Glutamatergic neuron (in vitro differentiated cells): ENCODE results near the gene HNRNPK. TPM values are rescaled to one million over a fixed set of nuclear protein-coding genes. Genes with fewer than 3 reads are reported as not detected.

Experiments
- DNase-seq: peaks from one replicate; pipeline ENCODE4 v3.0.0; 2022
- H3K27ac Mint-ChIP-seq: one replicate; pipeline ENCODE4 v1.8.0; 2020; ENCODE audit warnings: mild to moderate bottlenecking, mixed read lengths, inconsistent platforms; ENCODE audit not compliant: unreplicated experiment
- H3K27me3 Mint-ChIP-seq: one replicate; pipeline ENCODE4 v1.8.0; 2020; ENCODE audit warnings: mild to moderate bottlenecking, moderate library complexity, mixed read lengths, inconsistent platforms; ENCODE audit not compliant: unreplicated experiment
- H3K36me3 Mint-ChIP-seq: one replicate; pipeline ENCODE4 v1.8.0; 2020; ENCODE audit warnings: mild to moderate bottlenecking, mixed read lengths, inconsistent platforms; ENCODE audit not compliant: unreplicated experiment
- H3K4me1 Mint-ChIP-seq: one replicate; pipeline ENCODE4 v1.8.0; 2020; ENCODE audit warnings: mild to moderate bottlenecking, low read depth, mixed read lengths, inconsistent platforms; ENCODE audit not compliant: unreplicated experiment
- H3K4me3 Mint-ChIP-seq: one replicate; pipeline ENCODE4 v1.8.0; 2020; ENCODE audit warnings: mild to moderate bottlenecking, mixed read lengths, inconsistent platforms; ENCODE audit not compliant: unreplicated experiment
- H3K9me3 Mint-ChIP-seq: one replicate; pipeline ENCODE4 v1.8.0; 2020; ENCODE audit warnings: mild to moderate bottlenecking, moderate library complexity, mixed read lengths, inconsistent platforms; ENCODE audit not compliant: unreplicated experiment
- CTCF ChIP-seq: fragments of 200-600 bp; sonication (generic); IDR thresholded peaks from one replicate; pipeline ENCODE4 v1.5.0; 2021; ENCODE audit not compliant: partially characterized antibody, unreplicated experiment
- total RNA-seq: library from RNA; stranded (reverse); fragmentation: NEBNext Ultra II Directional; extraction: Animal tissue kit (Norgen Biotek cat#: 25700); gene quantifications from one replicate; pipeline ENCODE4 v1.2.1, GENCODE V29; 2021; ENCODE audit not compliant: unreplicated experiment

The HNRNPK gene
- total RNA-seq, 1 donor from 2014 or later, result 763 TPM

GRCh38 chr9:83978992-83979811 lies 813 bp downstream of the HNRNPK start:
- Mint-ChIP-seq H3K27me3 (peaks cover 16% of the 10 kb centered on the region), H3K27ac (peak overlapping the region; percentile 100), H3K9me3 (peaks cover 16% of the 10 kb centered on the region), H3K4me1 (peaks cover 40% of the 10 kb centered on the region), H3K36me3 (no peaks in the 10 kb centered on the region), H3K4me3 (peak overlapping the region; percentile 99)
- peak; percentile 89 for DNase-seq
- no peak for TF ChIP-seq CTCF

- Mint-ChIP-seq H3K27me3 (peaks cover 16% of the 10 kb centered on the region), H3K4me1 (peaks cover 31% of the 10 kb centered on the region), H3K27ac (no peak overlapping the region), H3K9me3 (peaks cover 16% of the 10 kb centered on the region), H3K4me3 (peak overlapping the region; percentile 99), H3K36me3 (no peaks in the 10 kb centered on the region)
- TF ChIP-seq CTCF, result no peak
- DNase-seq, result no peak
Measured at GRCh38 chr9:83977196-83977595, 2.8 kb downstream of the HNRNPK start.

GRCh38 chr9:83976372-83976771 lies 3.6 kb downstream of the HNRNPK start:
- DNase-seq, result no peak
- Mint-ChIP-seq H3K4me1 (peaks cover 34% of the 10 kb centered on the region), H3K27ac (peak overlapping the region; percentile 57), H3K36me3 (no peaks in the 10 kb centered on the region), H3K9me3 (peaks cover 16% of the 10 kb centered on the region), H3K4me3 (peak overlapping the region; percentile 99), H3K27me3 (peaks cover 14% of the 10 kb centered on the region)
- no peak for TF ChIP-seq CTCF

GRCh38 chr9:83975300-83975699 lies 4.7 kb downstream of the HNRNPK start:
- peak overlapping the region; percentile 64 for H3K4me3 Mint-ChIP-seq
- no peak for DNase-seq
- TF ChIP-seq CTCF, result no peak
- peaks cover 36% of the 10 kb centered on the region for H3K4me1 Mint-ChIP-seq
- H3K27me3 Mint-ChIP-seq, result peaks cover 10% of the 10 kb centered on the region
- H3K27ac Mint-ChIP-seq, result no peak overlapping the region
- H3K9me3 Mint-ChIP-seq, result peaks cover 9% of the 10 kb centered on the region
- no peaks in the 10 kb centered on the region for H3K36me3 Mint-ChIP-seq

GRCh38 chr9:83972286-83972685 lies 7.7 kb downstream of the HNRNPK start:
- H3K4me3 Mint-ChIP-seq, result no peak overlapping the region
- TF ChIP-seq CTCF, result no peak
- peak overlapping the region; percentile 6 for H3K27ac Mint-ChIP-seq
- H3K27me3 Mint-ChIP-seq, result no peaks in the 10 kb centered on the region
- DNase-seq, result no peak
- peaks cover 33% of the 10 kb centered on the region for H3K4me1 Mint-ChIP-seq
- H3K36me3 Mint-ChIP-seq, result no peaks in the 10 kb centered on the region
- no peaks in the 10 kb centered on the region for H3K9me3 Mint-ChIP-seq
